GM19043 (cell line): ENCODE measurements around the gene ADGRD1.
"Not testable (repeated sequence)": the region's sequence is repeated elsewhere in the genome, so short reads cannot be mapped to it uniquely, and the experiment has no call there.

Experiments
- ATAC-seq: cut with Tn5 transposase; IDR thresholded peaks from one replicate; pipeline ENCODE4 v1.9.1; 2021; ENCODE audit warnings: low read depth; ENCODE audit not compliant: unreplicated experiment

The ADGRD1 gene

DNA sequence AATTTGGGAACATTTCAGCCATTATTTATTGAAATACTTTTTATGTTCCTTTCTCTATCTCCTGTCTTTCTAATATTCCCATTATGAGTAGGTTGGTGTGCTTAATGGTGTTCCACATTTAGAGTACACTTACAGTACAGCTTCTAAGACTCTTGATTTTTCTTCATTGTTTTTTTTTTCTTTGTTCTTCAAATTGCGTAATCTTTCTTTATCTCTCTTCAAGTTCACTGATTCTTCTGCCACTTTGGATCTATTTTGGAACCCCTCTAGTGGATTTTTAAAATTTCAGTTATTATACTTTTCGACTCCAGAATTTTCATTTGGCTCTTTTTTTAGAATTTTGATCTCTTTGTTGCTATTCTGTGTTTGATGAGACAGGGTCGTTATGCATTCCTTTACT, 157.7 kb downstream of the ADGRD1 start:
- no peak for ATAC-seq

DNA sequence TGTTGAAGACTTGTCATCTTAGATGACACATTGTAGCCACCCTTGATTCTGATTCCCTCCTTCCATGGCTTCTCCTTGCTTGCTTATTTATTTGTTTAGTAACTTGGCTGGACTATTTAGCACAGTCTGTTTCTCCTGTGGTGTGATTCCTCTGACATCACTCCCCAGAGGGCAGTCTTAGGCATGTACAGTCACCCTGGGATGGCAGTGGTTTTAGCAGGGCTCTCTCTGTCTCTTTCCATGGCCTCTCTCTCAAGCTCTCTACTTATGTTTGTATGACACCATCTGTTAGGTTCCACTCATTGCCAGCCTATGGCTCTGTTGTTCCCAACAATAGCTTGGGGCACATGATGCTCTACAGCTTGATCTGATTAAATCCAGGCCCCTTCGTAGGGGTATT, 158.3 kb downstream of the ADGRD1 start:
- ATAC-seq, result no peak

DNA sequence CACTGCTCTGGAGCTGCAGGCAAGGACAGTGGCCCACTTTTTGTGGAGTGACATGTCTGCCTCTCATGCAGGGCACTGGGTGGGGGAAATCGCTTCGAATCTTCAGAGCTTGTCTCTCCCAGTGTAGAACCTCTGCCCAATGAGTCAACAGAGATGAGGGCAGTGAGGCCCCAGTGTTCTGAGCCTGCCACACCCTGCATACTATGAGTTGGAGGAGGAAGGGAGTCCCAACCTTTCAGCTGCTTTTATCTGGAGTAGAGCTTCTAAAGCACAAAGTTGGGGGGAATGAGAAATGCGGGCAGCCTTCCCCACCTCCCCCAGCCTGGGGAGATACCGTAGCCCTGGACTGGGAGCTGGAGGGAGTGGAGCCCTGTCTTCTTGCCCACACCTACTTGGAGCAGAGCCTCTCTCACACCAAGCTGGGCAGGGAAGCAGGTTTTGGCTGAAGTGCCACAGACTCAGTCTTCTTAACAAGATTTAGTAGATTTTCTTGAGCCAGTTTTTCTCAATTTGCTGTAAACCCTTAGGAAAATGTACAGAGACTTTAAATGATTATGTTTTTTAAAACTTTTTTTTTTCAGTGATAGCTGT, 159.1 kb downstream of the ADGRD1 start:
- ATAC-seq, result no peak

DNA sequence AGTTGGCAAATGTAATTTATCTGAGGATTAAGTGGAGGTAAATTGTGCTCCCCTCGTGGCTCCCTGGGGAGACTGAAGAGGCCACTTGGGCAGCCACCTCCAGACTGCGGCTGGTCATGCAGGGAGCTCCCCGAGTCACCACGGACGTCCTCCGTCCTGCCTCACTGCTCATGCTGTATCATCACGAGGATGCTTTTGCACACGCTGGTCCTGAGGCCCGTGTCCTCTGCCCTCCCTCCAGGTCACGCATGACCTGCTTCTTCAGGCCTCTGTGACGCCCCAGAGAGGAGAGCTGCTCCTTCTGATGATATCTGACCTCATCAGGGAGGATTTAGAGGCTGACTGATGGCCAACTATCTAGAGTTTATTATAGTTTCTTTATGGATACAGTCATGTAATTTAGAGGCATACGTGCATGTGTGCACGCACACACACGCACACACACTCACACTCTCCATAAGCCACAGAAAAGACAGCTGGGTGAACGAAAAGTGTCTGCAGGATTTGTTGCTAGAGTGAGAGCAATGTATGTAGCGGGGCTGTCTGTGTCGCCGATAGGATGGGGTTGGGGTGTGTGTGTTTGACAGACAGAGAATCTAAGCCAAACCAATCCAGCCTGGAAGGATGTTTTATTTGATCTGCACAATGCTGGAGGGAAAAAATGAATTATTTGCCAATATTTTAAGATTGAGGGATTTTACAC, 160.0 kb downstream of the ADGRD1 start:
- no peak for ATAC-seq

DNA sequence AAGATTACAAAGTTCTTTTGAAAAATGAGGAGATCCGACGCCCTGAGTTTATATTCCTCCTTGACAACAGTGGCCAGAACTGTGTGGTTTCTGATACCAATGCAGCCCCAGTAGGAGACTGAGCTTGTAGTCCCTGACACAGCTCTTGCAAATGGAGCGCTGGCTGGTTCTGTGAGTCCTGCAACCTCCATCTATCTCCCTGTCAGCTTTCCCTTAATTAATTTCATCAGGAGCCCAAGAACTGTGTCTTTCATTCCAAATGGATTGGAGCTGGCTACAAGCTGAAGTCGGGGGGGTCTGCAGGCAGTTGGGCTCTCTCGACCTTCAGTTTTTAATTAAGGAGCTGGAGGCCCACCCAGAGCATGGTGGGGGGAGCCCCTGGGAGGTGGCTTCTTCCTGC, 160.6 kb downstream of the ADGRD1 start:
- no peak for ATAC-seq

DNA sequence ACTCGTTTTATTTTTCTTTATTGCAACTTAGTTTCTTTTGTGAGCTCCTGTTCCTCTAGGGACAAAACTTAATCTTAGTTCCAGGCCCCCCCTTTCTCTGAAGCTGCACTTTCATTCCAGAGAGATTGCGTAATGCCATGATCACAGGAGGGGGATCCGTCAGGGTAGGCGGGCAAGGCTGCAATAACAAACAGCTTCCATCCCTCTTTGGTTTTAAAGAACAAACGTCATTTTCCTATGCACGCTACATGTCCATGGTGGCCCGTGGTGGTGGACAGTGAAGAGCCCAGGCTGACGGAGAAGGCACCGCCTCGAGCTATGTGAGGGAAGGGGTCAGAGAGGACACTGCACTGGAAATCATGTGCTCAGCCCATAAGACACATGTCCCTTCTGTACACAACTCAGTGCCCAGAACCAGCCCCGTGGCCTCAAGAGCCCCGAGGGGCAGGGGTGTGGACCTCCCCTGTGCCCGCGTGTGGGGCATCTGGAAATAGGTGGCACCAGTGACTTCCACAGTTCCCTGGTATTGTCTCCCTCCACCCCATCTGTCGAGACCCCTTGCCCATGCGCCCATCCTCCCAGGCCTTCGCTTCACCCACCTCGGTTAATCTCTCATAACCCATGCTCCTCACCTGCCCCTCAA, 161.4 kb downstream of the ADGRD1 start:
- ATAC-seq, result no peak

DNA sequence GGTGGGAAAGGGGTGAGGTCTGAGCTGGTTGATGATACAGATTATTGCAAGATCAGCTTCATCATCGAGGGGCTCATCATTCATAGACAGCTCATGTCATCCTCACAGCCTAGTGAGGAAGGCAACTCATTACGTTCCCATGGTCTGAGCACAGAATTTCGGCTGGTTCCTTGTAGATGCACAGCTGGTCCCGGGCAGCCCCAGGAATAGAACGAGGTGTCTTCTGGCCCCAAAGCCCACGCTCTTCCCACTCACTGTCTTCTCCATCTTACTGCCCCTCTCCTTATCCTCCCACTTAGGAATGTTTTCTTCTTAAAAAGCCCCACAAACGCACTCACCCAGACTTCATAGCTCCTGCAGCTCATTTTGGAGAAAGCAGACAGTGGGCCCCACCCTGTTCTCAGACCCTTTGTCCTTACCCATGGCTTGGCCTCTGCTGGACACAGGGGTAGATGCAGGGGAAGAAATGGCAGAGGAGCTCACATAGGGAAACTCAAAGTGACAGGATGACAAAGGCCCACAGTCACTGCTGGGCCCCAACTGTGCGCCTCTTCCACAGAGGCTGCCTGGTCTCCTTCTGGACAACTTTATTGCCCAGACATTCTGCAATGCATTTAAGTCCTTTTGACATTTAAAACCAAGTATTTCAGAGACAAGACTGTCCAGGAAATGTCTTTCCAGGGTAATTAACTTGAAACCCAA, 162.2 kb downstream of the ADGRD1 start:
- no peak for ATAC-seq

DNA sequence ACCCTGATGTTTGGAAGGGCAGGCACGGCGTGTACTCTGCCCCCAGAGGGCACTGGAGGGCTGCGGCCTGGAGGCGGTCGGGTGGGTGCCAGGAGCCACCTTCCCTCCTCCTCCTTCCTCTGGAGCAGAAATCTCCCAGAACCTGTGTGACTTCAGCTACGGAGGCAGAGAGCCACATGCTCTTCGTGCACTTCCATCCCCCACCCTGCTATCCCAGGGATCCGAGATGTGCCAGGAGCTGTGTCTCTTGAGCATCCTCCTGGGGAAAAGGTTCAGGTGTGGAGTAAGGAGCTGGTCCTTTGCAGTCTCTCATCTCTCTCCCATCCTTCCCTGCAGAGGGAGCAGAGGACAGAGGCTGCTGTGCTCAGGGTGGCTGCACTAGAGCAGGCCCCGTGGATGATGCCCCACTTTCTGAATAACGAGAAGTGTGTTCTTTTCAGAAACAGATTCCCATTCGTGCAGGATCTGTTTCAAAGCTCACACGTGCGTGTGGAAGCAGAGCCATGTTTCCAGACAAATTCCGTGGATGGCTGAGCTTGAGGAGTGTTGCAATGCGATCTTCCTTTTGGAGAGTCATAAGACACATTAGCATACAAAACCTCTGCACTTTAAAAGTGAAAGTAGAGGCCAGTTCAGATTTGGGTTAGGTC, 162.9 kb downstream of the ADGRD1 start:
- no peak for ATAC-seq

DNA sequence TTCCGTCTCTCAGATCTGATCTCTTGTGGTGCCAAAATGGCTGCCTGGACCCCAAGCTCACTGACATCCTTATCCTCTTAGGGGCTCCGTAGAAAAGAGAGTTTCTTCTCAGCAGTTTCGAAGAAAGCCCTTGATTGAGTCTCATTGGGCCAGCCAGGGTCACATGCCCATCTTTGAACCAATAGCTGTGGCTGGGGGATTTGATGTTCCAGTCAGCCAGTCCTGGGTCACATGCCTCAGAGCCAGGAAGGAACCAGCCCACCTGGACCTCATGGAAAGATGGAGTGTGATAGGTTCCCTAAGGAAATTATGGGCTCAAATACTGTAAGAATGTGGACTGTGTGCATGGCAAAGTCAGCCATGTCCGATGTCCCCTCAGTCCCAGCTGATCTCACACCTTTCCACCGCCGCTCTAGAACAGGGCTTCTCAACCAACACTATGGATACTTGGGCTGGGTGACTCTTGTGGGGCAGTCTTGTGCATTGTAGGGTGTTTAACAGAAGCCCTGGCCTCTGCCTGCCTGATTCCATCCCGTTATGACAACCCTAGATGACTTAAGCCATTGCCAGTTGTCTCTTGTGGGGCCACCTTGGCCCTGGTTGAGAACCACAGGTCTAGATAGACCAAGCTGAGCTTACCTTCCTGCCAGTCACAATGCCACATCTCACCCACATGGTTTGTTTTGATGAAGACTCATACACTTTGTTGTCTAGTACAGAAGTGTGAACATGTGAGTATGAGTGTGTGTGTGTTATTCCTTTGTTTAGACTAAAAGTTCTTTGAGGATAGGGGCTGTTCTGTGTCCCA, 163.9 kb downstream of the ADGRD1 start:
- ATAC-seq, result no peak

DNA sequence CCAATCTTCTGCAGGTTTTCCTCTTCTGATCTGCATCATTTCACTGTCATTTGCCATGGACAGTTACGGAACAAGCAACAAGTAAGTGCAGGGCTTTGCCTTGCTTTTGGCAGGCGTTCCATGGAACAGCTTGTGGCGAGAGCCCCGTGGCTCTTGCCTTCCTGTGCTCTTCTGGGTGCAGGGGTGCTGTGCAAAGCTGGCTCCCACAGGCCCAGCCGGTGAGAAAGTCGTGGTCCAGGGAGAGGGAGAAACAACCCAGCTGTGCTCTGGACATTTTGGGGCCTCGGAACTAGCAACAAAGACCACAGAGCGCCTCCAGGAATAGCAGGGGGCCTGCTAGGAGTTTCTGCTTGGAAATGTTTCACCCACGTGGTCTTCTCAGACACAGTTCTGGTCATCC, 164.7 kb downstream of the ADGRD1 start:
- no peak for ATAC-seq

DNA sequence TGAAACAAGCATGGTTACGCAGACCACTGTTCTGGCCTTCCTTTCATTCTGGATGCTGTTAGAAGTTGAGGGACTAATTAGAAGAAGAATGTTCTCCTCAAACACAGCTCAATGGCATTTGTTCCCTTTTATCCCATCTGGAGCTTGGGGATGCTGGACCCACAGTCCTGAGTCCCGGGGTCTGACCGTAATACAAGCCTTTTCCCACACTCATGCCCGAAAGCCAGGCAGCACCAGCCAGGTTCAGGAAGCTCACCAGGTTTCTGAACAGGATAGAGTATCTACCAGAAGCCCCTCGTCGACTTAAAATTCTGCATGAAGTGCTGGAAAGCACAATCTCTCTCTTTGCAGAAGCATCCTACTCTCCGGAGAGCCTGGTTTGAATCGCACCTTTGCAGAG, 165.6 kb downstream of the ADGRD1 start:
- ATAC-seq, result not testable (repeated sequence)

DNA sequence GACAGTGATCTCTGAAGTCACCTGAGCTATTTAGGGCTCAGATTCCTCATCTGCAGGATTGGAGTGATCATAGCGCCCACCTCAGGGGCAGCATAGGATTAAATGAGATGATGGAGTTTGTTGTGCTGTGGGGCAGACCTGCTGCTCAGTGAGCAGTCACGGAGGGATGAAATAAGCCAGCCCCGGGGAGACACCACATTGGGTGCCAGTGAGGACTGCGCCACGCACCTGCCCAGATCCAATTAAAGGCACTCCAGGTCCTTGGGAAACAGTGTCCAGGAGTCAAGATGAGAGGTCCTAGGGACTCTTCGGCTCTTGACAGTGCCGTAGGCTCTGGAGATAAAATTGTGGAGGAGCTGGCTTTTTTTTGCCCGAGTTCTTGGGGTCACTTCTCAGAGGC, 166.2 kb downstream of the ADGRD1 start:
- no peak for ATAC-seq

DNA sequence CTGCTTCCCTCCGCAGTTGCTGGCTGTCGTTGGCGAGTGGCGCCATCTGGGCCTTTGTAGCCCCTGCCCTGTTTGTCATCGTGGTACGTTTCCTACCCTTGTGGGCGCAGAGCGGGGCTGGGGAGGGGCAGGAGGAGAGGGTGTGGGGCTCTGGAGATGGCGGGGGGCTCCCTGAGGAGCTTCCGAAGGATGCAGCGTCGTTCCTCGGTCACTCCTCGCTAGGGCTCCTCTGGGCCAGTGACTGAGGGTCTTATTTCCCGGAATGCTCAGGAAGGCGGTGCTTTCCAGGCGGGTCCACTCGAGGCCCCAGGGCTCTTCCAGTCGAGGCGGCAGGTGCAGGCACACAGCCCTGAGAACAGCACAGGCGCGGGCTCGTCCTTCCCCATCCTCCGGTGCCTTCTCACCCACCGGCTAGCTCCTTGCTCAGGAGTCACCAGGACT, 167.1 kb downstream of the ADGRD1 start:
- no peak for ATAC-seq

DNA sequence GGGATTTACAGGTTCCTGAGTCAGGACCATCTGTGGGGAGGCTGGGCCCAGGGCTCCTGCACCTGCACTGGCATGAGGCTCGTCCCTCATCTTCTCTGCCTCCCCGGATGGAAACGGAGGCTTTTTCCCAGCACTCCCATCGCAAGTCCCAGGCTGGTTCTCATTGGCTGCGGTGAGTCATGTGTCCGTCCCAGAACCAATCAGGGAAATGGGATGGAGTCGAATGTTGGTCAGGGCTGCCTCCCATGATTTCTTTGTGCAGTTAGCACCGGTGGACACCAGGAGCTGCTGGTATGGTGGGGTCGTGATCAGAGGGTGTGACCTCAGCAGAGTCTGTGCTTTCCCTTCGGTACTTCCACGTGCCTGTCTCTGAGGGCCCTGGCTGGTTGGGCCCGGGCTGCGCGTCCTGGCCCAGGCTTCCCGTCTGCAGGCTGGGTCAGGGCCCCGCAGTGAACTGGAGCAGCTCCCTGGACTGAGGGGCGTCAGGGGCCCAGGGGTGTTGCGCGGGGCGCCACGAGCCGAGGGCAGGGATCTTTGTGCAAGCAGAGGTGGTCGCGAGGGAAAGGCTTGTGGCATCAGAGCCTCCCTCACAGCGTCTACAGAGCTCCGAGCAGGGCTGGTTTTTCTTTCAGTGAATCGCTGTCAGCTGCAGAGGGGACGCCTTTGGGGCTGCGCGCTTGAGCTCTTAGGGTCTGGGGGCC, 168.1 kb downstream of the ADGRD1 start:
- no peak for ATAC-seq

DNA sequence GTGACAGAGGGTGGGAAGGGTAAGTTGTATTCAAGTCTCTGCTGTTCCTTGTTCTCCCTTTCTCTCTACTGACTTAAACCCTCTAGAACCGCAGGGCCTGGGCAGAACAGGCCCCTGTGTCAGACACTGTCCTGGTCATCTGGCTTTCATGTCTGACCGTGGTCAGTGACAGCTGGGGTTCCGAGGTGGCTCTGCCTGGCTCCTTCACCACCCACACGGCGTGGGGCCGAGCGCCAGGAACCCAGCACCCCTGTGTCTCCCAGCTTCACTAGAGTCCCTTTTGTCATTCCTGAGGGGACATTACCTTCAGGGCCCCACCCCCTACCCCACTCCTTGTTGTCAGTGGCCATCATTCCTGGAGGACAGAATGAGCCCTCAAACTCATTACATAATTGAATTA, 168.9 kb downstream of the ADGRD1 start:
- ATAC-seq, result no peak

DNA sequence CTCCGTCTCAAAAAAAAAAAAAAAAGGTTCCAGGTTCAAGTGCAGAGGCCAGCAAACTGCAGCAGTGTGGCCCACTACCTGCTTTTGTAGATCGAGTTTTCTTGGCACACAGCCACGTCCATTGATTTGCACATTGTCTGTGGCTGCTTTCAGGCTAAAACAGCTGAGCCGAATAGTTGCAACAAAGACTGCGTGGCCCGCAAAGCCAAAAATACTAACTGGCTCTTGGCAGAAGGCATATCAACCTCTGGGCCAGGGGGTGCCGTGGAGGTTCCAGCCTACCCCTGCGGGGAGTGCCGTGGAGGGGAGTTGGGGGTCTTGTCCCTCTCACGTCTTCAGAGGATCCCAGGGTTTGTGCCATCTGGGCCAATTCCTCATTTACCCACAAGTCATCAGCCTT, 170.1 kb downstream of the ADGRD1 start:
- ATAC-seq, result no peak

DNA sequence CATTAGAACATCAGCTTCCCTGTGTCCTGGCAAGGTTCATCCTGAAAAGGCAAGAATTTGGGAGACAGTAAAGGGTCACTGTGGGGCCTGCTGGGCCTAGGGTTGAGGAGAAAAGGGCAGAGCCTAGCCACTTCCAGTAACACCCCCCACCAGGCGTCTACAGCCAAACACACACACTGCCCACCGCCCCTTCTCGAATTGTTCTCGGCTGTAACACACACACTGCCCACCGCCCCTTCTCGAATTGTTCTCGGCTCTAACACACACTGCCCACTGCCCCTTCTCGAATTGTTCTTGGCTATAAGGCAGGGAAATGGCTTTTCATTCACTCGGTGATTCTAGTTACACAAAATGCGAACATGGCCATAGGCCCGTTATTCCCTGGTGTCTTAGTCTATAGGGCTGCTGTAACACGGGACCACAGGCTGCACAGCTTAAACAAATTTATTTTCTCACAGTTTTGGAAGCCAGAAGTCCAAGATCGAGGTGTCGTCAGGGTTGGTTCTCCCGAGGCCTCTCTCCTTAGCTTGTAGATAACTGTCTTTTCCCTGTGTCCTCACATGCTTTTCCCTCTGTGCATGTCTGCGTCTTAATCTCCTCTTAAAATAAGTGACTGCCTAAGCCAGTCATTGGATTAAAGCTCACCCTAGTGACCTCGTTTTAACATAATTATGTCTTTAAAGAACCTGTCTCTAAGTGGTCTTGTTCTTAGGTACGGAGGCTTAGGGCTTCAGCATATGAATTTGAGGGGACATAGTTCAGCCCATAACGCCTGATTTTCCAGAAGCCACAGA, 171.0 kb downstream of the ADGRD1 start:
- ATAC-seq, result no peak

DNA sequence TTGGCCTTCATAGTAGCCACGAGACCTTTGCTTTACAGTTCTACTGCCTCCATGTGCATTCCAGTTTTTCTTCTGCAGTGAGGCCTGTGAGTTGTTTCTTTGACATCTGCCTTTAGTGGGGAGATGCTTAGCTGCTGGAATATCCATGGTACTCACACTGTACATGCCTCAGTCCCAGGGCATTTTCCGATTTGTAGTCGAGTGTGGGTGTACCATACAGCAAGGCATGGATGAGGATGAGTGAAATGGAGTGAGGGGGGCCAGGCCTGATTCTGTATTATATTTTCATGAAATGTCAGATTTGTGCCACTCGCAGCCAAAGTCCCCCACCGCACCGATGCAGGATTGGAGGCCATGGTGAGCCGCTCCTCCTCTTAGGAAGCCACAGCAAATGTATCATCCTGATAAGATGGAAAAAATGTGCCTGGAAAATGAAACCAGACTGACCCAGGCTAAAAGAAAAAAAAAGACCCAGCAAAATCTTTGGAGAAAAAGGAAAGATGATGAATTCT, 173.0 kb downstream of the ADGRD1 start:
- no peak for ATAC-seq

DNA sequence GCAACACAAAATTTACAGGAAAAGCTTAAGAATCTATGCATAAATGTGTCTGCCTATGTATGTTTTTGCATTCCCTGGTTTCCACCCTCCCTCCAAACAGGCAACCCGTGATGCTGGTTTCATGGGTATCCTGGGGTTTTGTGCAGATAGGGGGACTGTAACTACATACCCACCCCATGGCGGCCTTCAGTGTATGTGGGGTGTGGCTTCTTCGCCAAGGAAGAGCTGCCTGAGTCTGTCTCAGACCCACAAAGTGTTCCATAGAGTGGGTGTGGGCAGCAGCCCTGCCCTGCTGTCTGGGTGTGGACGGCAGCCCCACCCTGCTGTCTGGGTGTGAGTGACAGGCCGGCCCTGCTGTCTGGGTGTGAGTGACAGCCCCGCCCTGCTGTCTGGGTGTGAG, 174.8 kb downstream of the ADGRD1 start:
- ATAC-seq, result no peak
